NOMO-1 treated with dmso at 0.1 percent for 144 hours (cell line): ENCODE data around the gene AGAP1.

Source experiments
- DNase-seq: peaks from one replicate; lab custom pipeline; 2025; ENCODE audit not compliant: unreplicated experiment; lab: John Stamatoyannopoulos, UW

AGAP1 gene

DNA sequence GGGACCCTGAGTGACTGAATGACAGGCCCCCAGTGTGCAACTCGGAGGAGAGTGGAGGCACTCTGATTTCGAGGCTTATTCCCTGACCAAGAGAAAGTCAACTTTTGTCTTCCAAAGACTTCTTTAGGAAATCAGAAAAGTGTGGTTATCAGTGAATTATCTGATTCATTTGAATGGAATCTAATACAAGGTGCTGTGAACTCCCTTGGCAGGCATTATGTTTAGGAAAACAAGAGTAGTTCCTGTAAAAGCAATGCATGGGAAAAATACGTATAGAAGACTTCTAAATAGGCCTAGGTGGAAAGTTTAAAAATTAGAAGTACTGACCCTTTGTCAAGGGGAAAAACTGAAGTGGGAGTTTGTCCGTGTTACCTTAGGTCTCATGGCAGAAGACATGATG is 404.9 kb downstream of the AGAP1 start:
- DNase-seq = no peak

DNA sequence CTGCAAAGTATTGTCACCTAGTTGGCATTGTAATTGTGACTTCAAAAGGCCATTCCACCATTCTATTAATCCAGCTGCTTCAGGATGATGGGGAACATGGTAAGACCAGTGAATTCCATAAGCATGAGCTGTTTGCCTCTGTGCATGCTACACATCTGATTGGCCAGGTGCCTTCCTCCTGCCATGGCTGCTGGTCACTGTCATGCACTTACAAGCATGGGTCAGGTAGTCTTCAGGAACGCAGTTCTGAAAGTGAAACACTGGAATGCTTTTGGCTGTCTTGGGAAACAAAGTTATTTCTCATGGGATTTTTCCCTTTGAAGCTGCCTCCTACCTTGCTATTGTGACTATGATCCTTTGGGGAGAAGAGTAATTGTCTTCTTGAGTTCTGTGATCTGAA is 406.8 kb downstream of the AGAP1 start:
- no peak for DNase-seq

DNA sequence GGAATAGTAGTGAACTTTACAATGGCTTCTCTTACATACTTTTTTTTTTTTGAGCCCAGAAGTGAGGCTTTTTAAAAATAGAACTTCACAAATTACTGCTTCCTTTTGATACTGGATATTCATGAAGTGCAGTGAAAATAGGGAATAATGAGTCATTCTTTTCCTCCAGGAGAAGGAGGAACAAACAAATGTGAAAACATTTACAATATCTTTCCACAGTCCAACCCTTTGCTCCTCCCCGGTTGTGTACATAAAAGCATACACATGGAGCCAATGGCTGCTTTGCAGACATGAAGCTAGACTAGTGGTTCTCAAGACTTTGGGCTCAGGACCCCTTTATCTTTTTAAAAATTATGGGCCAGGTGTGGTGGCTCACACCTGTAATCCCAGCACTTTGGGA is 407.4 kb downstream of the AGAP1 start:
- no peak for DNase-seq

DNA sequence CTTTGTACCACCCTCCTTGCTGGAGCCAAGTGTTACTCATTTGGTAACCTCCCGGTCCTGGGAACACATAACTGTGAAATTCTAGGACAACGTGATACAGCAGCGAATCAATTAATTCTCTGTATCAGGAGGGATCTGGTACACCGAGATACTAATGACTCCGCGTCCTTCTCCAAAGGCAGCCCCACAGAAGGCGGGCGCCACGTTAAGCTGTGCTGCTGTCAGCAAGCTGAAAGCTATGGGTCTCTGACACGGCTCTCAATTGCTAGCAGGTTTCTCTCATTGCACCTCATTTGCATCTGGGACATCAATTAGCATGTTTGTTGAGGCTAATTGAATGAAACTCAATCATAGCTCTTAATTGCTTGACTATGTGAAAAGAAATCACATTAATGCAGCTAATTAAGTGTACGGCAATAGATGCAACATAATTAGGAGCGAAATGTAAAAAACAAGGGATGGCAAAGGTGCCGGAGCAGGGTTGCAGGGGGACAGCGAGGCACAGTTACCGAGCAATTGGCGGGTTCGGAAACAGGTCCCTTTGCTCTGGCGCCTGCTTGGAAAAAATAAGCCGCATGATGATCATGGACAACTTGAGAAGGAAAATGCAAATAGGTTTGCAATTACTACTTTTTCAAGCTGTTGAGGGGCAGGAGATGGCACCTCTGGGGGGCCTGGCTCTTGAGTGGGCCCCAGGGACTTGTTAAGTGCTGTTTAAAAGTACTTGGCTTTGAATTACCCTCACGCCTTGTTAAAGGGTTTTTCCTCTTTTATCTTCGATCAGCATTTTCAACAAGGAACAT is 410.1 kb downstream of the AGAP1 start:
- no peak for DNase-seq

DNA sequence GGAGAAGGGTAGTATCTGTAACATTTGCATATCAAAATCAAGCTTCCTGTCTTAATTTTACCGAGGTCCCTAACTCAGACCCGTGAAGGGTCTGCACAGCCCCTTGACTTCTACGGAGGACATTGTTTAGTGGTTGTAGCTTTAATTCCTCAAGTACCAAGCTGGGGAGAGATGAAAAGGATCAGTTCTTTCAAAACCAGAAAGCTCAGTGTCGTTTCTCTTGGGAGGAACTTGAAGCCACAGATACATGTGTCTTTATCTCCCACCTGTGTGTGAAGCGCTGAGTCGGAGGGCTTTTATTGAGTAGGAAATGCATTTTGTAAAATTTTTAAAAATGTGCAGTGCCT is 410.7 kb downstream of the AGAP1 start:
- no peak for DNase-seq

DNA sequence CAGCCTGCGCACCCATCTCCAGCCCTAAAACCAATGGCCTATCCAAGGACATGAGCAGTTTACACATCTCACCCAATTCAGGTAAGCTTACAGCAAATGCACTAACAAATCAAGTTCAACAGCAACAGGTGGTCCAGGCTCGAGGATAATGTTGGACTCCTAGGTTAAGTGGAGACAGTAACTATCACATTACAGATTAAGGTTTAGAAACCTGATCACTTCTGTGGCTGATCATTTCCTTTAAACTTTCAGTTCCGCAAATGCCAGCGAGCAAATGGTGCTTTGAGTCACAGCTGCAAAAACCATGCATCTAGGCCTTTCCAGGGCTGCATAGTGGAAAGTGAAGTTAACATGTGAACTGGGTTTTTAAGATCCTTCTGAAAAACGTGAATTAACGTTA is 415.0 kb downstream of the AGAP1 start:
- no peak for DNase-seq

DNA sequence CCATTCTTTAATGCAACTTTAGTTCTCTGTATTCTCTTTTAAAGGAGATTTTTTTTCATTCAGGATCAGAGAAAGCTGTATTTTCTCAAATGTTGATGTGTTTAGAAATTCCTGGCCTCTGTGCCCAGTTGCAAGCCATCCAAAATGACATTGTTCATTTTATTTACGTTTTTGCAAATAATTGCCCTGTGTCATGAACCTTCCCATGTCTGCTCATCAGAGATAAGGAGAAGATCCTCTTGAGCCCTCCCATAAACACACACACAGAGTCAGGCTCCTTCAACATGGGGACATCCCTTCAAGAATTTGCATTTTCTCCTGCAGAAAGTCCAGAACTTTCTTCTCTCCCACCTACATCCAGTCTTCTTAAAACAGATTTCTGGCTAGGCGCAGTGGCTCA is 415.5 kb downstream of the AGAP1 start:
- DNase-seq = no peak

DNA sequence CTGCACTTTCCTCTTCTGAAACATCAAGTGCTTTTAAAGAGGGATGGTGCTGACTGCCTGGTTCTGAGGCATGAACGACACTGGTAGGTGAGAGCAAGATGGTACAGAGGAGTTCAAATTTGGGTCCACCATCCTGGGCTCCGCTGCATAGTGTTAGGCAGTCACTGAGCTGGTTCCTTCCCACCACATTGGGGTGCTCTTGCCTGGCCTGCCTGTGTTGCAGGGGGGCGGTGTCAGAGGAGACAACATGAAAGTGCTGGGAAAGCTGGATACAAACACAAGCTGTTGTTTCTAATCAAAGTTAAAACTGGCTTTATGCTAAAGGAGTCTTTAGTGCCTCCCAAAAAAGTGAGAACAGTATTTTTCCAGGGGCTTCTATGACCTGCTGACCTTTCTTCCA is 416.2 kb downstream of the AGAP1 start:
- no peak for DNase-seq

DNA sequence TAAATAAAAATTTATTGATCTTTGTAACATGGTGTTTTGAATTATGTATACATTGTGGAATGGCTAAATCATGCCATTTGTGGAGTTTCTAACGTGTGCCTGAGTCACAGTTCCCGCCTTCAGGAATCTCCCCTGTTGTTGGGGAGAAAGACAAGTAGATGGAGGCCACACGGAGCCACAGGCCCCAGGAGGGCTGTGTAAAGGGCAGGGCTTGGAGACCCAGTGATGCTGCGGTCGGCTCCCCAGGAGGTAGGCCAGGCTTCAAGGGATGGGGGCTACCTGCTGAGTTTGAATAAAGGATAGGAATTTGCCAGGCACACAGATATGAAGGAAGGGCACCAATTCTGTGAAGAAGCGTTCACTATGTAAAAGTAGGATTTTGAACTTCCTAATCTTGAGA is 417.3 kb downstream of the AGAP1 start:
- DNase-seq = no peak

DNA sequence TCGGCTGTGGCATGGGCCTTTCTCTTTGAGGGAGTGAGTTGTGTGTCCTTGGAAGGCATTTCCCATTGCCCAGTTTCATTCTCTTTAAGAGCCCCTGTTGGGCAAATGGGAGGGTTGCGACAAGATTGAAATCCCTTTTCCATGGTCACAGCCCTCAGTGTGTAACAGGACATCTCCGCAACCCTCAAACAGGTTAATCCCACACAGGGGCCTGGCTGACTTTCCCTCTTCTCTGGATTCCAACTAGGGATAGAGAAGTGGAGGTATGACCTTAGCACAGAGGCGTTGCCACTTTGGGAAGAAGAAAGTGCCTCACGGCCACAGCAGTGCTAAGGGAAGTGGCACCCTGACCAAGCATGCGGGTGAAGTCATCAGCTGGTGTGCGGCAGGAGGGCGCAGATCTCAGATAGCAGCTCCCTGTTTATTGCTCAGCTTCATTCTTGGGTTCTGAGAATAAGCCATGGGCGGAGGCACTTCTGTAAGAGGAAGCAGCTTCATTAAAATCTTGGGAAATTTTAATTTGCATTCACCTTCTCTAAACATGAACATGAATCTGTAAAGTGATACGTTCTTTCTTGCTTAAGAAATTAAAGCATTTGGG is 417.9 kb downstream of the AGAP1 start:
- DNase-seq = no peak

DNA sequence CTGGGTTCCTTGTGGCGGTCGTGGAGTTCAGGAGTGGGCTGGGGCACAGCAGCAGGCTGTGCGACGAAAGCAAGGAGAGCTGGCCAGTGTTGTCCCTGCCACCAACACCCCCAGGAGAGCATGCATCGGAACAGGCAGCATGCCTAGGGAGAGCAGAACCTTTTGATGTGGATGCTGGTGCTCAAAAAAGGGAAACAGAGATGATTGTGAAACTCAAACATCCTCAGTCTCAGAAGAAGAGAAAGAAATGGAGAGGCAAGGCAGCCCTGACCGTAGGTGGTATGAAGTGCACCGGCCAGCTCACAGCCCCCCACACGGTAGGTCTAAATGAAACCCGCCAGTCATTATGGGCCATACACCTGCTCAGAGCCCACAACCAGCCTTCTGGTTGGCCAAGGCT is 420.9 kb downstream of the AGAP1 start:
- no peak for DNase-seq

DNA sequence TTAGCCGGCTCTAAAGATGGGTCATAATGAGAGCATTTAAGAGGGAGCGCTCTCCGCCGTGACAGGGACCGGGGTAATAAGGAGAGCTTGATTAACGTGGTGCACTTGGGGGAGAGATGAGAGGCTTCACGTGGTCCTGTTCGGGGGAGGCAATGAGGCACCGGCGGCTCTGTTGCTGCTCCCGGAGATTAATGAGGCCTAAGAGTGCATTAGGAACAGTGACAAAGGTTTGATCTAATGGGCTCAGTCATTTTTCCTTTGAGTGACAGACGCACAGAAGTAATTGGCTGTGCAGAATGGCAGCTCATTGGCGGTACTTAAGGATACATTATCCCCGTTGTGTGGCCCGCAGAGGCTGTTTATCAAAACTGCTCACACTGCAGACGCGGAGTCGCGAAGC is 423.7 kb downstream of the AGAP1 start:
- no peak for DNase-seq

DNA sequence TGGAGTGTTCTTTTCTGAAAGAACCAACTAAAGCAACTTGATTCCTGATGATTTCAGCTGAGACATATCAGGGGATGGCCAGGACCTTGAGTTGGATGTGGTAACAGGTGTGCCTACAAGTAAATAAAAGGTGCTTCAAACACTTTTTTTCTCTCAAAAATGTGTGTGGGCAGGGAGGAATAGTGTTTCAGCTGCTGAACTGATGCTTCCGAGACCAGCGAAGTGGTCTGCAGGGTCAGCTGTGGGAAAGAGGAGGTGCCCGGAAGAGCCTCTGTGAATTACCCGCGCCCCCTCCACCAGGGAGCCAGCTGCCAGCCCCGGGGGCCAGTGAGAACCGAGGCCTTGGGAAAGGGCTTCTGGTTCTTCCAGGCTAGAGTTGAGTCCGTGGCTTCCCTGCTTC is 425.0 kb downstream of the AGAP1 start:
- no peak for DNase-seq

DNA sequence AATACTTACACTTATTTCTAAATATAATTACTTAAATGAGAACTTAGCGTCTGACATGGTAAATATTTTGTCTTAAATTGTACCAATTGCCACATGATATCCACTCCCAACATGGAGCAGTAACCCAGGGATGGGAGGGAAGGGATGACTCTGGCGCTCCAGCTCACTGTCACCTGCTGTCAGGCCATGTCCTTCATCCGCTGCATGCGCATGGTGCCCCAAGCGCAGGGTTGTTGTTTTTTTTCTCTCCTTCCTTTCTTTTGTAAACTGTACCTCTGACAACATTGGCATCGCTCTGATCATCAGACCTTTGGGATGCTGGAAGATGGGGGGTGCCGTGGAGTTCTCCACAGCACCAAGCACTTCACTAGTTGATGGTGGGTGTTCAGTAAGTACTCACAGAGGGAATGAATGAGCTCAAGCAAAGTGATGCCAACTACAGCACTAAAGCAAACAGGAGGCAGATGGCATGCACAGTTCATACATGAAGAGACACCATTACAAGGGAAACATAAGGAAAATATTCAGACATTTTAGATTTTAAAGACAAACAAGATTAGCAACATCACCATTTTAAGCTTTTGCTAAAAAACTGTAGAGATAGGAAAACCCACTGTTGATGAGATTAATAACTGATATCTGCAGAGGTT is 426.5 kb downstream of the AGAP1 start:
- DNase-seq = no peak

DNA sequence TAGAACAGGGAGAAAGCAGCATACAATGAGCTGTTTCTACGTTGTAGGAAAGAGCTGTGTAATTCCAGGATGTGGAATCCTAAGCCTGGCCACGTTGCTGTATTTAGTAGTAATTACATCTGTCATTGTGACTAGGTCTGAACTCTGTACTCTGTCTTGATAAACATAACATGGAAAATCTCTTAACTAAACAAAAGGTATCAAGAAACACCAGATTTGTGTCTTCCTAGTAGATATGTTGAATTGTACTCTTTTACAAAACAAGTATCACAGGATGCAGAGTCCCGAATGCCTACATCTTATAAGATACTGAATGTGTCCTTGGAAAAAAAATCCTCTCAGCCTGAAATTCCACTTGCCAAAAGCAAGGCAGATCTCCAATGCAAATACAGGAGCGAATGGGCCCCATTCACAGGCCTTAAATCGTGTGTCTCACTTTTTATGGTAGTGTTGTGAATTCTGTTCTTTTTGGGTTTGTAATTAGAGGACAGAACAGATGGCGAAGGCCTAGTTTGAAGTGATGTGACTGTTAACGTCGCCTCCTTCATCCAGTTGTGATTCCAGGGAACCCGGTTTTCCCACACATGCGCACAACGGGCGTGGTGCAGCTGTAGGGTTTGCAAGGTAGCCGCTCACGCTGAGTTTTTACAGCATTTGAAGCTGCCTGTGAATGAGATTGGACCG is 427.8 kb downstream of the AGAP1 start:
- DNase-seq = no peak

DNA sequence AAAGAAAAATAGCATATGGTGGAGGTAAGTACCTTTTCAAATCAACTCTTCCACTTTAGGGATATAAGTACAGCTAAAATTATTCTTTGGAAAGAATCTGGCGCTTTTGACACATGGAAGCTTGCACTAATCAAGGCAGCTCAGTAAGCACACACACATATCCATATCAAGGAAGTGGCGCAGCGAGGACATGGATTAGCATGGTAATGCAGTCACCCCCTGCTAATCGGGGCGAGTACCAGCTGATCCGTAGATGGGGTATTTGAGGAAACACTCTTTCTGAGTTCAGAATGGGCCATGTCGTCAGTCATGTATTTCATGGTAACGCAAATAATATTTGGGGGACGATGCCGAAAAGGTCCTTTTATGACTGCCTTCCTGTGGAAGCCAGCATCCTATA is 429.0 kb downstream of the AGAP1 start:
- no peak for DNase-seq

DNA sequence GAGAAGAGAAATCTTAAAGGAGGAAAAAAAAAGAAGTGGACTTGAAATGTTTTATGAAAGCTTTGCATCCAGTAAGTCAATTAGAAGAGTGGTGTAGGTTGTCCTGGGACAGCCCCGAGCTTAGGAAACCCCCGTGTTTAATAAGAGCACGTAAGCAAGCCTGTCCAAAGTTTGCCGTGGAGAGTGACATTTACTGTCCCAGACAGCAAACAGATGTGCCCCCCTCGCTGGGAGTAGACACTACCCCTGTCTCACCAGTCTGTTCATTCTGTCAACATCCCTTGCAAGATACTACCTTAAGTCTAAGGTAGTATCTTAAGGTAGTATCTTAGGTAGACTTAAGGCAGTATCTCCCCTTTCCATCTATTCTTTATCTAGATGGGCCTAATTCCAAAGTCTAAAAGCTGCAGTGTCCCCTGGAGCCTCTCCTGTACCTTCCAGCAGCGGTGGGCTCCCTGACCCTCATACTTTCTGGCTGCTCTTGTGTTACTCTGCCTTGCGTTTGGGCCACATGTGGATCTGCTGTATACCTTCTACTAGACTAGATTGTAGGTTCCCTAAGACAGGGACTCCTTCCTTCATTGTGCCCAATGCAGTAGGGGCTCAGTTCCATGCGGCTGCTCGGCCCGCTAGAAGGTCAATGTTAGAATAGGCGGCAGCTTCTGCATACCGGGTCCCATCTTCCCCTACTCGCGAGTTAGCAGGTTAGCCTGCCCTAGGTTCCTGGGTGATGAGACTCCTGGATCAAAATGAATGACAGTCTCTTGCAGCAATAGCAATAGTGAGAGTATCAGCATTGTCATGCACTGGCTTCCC is 430.2 kb downstream of the AGAP1 start:
- no peak for DNase-seq

DNA sequence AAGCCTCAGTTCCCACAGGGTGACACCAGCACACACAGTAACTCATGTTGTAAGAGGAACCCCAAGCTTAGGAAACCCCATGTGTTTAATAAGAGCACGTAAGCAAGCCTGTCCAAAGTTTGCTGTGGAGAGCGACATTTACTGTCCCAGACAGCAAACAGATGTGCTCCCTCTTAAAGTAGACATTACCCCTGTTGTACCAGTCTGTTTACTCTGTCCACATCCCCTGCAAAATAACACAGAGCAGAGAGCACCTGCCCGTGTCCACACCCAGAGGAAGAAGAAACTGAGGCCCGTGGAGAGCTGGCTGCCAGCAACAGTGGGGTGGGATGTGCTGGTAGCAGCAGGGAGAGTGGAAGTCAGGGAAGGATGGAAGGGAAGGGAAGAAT is 430.8 kb downstream of the AGAP1 start:
- DNase-seq = no peak

DNA sequence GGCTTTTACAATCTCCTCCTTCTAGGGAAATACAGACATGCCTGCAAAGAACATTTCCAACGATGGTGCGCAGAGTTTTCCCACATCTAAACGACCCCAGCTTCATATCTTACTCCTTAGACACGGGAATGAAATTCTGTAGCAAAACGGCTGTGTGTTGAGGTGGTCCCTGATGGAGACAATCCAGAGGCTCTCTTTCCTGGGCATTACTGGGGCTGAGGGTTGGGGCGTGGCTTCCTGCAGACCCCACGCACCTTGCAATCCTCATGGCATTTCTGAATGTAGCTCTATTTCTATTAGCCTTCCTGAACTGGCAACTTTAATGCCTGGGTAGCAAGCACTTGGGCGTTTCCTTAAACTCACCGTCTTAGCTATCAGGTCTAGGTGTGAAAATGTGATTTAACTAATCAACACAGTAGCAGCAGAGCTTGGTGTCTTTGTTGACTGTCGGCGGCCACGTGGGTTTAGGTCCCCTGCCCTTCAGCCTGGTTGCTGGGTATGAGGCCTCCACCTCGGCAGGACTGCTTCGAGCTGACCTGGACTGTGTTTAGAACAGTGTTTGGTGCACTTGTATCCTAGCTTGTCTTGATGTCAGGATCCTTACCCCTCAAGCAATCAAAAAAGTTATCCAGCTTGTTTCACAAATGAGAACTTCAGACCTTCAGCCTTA is 431.5 kb downstream of the AGAP1 start:
- DNase-seq = no peak

DNA sequence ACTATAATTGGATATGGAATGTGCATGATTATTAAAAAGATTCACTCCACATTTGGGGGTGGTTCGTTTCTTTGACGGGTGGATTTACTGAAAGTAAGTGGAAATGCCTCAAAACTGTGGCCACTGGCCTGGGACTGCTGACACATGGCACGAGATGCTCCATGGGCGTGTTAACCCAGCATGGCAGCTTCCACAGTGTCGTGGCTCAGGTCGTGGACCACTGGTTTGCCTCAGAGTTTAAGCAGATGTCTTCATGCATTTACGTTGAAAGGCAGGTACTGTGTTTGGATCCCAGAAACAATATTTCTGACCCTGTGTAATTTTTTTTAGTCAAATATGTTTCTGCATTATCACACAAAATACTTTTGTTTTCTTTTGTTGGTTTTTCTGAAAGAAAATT is 432.4 kb downstream of the AGAP1 start:
- DNase-seq = no peak
